Hindlimb muscle (tissue), 1 donor: ENCODE measurements around the gene SCNN1A. TPM values are rescaled to one million over a fixed set of nuclear protein-coding genes. Genes with fewer than 3 reads are reported as not detected.
"Not testable (repeated sequence)": the region's sequence is repeated elsewhere in the genome, so short reads cannot be mapped to it uniquely, and the experiment has no call there.

Experiments
- DNase-seq: peaks from one replicate; pipeline ENCODE4 v3.0.0-alpha.2; 2013
- polyA plus RNA-seq: library from polyadenylated mRNA; unstranded; fragments of 120-200 nt; gene quantifications from one replicate; pipeline ENCODE4 v1.2.1, GENCODE V29; 2013; ENCODE audit not compliant: insufficient read length

Gene SCNN1A
- polyA plus RNA-seq, 1 donor: 0.49 TPM

DNA sequence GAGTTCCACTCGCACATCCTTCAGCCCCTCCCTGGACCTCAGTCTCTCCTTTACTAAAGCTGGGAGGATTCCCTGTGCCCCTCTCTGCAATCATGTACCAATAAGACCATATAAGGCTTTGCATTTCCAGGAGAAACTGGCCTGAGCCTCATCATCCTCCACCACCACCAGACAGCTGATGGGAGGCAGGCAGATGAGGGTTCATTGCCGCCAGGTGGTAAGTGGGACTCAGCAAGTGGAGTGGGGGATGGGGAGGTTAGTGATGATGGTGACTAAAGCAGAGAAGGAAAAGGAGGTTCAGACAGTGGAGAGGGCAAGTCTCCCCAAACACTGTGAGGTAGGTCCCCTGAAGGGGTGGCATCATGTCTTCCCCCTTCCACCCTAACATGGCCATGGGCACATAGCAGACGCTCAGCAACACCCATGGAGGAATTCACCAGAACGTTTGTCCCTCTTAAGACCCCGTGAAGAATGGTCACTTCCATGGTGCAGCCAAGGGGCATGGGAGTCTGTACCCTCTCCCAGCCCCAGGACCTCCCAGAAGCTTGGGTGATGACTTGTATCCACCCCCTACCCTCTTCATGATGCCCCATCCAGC, 29.0 kb downstream of the SCNN1A start:
- no peak for DNase-seq

DNA sequence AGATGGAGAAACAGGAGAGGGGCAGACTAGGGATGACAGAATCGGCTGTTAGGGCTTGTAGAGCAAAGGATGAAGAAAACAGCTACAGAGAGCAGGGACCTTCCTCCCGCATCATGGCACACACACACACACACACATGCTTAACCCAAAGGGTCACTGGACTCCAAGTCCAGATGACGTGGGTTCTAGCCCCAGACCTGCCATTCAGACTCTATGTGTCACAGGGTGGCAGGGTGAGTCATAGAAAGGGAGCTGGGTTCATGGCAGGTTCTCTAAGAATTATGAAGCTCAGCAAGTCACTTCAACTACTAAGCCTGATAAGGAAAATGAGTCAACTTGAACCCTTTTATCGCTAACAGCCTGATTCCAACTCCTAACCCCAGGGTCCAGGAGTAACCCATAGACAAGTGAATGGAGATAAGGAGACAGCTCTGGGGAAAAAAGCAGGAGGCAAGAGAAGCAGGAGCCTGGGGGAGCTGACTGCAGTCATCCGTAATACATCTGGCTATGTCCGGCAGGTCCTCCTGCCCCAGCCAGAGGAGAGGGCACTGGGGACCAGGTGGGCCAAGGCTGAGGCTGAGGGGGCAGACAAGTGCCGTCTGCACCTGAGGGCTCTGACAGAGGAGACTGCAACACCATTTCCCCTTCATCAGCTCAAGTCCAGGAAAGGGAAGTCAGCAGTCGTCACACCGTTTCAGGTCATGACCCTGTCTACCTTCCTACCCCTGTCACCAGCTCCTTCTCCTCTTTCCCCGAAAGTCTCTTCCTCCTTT, 29.9 kb downstream of the SCNN1A start:
- DNase-seq: no peak

DNA sequence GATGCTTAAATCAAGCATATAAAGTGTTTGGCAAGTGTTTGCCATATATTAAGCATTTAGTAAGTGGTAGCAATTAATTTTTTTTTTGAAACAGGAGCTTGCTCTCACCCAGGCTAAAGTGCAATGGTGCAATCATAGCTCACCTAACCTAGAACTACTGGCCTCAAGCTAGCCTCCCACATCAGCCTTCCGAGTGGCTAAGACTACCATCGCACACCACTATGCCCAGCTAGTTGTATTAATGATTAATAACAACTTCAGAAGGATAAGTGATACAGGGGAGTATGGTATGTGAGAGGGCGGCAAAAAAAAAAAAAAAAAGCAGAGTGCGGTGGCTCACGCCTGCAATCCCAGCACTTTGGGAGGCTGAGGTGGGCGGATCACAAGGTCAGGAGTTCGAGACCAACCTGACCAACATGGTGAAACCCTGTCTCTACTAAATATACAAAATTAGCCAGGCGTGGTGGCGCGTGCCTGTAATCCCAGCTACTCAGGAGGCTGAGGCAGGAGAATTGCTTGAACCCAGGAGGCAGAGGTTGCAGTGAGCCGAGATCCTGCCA, 31.2 kb downstream of the SCNN1A start:
- not testable (repeated sequence) for DNase-seq

DNA sequence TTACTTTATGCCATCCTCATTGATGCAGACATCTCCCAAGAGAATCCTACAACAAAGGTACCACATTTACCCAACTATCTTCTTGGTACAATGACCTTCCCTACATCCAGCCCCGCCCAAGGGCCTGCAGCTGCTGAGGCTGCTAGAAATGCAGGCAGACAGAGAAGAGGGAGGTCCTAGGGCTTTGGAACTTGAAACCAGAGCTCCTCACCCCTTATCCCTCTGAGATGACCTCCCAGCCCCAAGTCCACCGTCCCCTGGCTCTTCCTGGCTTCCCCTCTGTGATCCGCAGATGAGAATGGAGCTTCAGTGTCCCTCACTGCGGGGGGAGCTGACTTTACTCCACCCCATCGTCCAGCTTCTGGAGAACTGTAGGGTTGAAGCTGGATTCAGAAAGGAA, 31.8 kb downstream of the SCNN1A start:
- no peak for DNase-seq

DNA sequence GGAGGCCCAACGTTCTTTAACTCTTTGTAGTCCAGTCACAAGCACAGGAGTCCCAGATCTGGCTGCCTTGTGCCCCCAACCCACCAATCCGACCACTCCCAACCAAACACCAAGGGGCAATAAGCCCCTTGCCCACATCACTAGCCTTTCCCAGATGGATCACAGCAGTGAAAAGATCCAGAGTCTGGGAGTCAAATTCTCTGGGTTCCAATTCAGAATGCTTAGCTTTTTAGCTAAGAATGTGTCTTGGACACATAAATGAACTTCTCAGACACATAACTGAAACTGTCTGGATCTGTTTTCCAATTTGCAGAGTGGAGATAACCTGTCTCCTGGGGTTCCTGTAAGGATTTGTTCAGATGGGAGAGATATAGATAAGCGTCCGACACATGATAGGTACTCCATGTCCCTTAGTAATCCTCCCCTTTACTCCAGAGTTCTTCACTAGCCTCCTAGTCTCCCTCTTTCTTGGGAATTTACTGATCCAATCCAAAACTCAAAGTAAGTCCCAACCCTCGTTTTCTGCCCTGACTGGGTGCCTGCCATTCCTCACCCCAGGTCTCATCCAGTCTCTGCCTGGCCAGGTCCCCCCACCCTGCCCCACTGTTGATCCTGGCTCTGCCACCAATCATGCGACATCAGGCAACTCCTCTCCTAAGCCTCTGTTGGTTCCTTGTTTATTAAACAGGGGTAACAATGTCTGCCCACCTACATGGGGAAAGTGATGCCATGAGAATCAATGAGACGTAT, 33.0 kb downstream of the SCNN1A start:
- no peak for DNase-seq

DNA sequence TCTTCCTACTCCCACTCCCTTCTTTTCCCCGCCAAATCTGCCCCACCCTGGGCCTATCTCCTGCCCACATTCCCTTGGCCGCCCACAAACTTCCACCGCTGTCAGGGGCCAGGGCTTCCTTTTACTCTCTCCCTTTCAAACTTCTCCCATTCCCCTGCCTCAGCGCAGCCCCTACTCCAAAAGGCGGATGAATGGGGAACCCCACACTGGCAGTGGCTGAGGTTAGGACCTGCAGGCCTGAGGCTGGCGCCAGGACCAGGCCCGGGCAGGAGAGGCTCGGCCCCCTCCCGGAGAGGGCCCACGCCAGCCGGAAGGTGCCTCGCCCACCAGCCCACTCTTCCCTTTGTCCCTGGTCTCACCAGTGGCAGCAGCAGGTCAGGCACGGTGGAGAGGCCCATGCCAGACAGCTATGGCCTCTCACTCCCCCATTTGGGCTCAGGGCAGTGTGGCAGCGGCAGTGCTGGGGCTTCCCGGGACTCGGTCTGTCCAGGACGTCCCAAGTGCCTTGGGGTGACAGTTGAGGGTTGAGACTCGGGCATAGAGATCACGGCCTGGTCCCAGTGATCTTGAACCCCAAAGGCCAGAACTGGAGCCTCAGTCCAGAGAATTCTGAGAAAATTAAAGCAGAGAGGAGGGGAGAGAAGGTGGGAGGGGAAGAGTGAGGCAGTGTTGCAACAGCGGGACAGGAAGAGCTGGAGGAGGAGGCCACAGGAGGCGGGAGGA, 33.8 kb downstream of the SCNN1A start, which contains the start of gene TNFRSF1A:
Gene TNFRSF1A (minus strand): TSS at position 660 of the 723 bp plus-strand sequence. CDS start 262 bp downstream, at position 398.
- DNase-seq: peak; percentile 85

DNA sequence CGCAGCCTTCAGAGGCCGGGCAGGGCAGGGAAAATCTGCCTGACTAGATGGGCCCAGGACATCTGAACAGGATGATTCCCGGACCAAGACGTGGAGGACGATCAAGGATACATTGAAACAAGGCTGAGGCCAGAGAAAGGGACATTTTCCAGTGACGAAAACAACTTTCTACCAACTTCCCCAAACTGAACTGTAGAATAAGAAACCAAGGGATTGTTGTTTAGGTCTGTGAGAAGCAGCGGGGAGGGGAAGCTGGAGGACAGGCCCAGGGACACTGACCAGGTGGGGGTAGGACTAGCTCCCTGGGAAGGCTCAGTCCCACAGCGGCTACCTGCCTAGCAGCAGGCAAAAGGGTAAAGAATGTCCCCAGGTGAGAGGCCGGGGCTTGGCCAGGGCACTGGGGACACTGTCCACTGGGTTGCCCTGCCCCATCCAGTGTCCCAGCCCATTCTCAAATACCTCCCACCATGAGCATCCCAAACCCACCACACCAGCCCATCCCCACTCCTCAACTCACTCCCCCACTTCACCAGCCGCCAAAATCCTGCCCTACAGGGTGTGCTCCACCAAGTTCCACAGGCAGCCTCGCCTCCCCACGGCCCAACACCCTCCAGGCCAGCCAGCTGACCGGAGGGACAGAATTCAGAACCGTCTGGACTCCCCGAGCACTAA, 34.5 kb downstream of the SCNN1A start:
- DNase-seq: no peak

DNA sequence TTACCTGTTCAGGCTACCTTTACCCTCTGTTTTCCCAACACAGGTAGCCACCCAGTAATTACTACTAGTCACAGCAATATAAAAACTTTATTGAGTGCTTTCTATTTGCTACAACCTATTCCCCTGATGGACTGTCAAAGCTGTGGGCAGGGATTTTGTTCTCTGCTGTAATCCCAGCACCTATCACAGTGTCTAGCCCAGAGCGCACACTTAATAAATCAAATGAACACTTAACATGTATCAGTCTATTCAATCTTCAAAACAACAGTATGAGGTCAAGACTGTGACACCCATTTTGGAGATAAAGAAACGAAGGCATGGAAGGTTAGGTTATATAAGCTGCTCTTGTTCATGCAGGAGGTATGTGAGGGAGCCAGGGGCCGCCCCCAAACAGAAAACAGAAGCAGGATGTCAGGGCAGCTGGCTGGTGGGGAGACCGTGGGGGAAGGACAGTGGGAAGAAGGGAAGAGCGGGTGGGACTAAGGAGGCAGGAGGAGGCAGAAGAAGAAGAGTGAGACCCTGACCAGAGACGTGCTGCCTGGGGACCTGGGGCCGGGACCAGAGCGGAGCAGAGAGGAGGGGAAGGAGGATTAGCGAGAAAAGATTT, 35.2 kb downstream of the SCNN1A start:
- no peak for DNase-seq

DNA sequence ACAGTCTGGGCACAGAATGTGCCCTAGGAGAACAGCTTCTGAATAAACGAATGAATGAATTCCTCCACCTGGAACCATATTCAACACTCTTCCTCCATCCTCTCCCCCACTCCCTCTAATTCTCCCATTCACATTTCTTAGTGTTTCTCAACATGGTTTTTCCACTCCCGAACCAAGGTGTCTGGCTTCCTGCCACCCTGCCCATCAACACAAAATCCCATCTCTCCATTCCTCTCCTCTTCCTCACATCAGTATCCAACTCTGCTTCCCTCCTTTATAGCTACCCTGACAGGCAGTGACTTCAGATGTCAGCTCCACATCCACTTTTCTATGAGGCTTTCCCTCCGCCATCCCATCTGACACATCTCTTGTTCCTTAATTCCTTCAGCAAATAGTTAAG, 36.4 kb downstream of the SCNN1A start:
- DNase-seq: no peak

DNA sequence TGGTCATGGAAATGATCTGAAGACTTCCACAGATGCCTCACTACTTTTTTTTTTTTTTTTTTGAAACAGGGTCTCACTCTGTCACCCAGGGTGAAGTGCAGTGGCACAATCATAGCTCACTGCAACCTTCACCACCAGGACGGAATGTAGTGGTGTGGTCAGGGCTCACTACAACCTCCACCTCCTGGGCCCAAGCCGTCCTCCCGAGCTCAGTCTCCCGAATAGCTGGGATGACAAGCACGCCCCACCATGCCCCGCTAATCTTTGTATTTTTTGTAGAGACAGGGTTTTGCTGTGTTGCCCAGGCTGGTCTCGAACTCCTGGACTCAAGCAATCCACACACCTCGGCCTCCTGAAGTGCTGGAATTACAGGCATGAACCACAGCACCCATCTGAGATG, 36.8 kb downstream of the SCNN1A start:
- DNase-seq: not testable (repeated sequence)

DNA sequence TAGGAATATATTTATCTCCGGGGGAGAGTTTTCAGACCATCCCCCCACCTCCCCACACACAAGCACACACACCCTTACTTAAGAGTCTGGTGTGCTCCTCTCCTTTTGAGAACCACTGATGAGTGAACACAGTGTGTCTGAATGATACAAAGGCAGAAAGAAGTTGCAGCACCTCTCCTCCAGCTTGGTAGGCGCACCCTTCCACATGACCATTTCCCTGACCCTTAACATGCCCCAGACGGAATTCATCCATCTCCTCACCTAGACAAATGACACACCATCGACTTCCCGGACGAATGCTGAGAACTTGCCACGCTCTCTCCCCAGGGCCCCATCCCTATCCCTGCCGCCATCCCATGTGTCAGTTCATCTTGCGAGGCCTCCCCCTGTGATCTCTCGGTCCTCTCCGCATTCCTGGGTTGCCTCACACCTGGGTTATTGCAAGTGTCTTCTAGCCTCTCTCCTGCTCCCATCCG, 37.4 kb downstream of the SCNN1A start:
- DNase-seq: no peak

DNA sequence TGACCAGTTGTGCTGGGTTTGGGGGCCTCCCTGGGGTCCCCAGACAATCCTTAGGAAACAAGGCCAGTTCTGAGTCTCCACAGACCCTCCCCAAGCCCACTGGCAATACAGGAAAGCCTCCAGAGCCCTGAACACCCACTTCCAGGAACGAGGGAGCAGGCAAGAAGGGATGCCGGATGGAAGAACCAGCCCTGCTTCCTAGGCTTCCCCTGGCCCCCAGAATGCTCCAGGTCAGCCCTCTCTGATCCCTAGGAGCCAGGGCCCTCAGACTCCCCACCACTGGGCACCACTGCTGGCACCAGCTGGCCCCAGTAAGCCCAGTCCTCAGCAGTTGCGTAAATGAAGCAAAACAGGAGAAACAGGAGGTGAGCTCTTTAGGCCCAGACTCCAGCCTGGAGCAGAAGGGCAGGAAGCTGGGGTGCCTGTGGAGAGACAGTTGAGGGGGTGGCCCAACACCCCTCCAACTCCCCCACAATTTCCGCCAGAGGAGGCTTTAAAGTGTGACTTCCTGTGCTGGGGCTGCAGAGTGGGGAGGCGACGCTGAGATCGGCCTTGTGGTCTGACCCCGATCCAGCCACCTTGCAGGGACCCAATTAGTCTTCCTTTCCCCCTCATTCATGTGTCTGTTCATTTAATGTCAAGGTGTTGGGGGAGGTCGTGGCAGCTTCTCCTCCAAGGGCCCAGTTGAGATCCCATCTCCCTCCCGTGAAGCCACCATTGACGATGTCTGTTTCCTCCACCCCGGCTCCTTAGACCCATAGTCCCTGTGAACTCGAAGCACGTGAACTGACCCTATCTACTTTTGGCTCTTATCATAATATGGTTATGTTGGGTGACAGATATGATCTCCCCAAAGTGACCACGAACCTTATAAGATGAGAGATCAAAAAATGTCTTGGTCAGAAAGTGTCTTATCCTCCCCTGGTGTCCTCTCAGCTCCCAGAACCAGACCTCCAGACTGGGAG, 38.2 kb downstream of the SCNN1A start:
- DNase-seq: no peak

DNA sequence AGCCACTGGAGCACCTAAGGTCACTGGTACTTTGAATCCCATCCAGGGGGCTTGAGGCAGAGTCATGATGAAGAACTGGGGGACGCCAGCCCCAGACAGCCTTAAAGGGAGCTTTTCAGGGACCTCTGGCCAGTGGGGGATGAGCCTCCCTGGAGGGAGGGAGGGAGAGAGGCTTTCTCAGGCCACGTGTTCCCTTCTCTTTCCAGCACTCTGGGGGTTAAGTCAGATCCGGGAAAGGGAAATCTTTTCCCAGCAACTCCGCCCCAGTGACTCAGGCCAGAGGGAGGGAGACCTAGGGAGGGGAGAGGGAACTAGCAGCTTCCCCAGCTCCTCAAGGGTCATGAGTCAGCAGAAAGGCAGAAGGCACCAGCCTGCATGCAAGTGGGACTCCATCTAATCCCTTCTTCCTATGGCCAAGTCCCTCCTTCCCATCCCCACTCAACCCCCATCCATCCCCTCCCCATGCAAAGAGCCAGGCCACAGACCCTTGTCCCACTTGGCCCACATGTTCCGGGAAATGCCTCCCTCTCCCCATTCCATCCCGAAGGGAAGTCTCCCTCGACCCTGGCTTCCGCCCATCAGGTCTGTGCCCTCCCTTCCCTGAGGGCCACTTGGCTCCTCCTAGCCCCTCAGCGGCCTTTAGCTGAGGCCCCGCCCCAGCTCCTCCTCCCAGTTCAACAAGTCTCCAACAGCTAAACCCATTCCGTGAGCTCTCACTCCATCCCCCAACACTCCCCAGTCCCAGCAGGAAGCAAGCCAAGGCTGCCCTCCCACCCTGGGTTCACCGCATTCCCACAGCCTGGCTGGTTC, 39.1 kb downstream of the SCNN1A start:
- peak; percentile 92 for DNase-seq

DNA sequence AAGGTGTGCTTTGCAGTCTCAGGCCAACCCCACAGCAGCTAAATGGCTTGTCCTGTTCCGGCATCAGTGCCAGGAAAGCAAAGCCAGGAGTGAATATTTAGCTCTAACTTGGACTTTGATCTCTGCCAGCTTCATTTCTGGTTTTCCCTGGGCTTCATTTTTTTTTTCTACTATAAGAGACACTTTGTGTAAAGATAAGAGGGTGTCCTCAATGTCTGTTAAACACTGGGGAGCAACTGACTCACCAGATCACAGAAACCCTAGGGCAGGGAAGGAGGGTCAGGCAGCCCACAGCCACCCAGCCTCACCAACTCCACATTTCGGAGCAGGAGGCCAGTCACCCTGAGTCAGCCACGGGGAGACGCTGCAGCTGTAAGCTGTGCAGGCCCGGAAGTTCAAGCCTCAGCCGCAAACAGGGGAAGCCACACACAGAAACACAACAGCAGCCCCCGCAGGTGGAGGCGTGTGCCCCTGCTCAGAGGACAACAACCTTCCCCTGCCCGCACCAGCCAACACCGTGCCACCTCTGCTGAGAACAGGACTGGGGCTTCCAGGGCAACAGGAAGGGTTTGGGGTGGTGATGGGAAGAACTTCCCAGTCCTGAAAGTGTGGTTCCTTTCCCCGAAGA, 39.8 kb downstream of the SCNN1A start:
- no peak for DNase-seq

DNA sequence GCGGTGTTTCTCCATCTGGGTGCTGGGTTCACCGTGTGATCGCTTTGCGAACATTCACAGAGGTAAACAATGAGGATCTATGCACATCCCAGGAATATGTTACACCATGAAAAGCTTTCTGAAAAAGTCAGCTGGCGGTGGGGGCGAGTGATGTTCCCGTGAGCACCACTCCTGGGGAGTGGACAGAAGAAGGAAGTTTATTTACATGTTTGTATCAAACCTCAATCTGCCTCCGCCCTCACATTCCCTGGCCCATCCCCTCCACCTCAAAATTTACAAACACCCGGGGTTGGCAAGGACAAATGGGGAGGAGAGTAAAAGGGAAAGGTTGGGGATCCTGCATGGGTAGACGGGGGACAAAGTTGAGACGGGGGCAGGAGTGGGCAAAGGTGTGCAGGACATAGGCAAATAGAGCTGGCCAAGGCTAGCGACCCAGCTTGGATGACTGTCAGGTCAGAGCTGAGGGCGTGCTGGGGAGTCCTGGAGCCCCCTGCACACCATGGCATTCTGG, 40.4 kb downstream of the SCNN1A start:
- no peak for DNase-seq

DNA sequence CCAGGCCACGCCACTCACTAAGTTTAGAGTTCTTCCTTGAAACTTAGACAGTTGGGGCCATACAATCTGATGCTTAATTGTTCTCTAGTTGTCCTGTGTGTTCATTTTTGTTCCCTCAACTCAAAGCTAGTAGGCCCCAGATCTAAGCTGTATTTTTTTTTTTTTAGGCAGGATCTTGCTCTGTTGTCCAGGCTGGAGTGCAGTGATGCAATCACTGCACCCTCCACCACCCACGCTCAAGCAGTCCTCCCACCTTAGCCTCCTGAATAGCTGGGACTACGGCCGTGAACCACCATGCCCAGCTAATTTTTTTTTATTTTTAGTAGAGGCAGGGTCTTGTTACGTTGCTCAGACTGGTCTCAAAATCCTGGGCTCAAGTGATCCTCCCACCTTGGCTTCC, 41.0 kb downstream of the SCNN1A start:
- no peak for DNase-seq

DNA sequence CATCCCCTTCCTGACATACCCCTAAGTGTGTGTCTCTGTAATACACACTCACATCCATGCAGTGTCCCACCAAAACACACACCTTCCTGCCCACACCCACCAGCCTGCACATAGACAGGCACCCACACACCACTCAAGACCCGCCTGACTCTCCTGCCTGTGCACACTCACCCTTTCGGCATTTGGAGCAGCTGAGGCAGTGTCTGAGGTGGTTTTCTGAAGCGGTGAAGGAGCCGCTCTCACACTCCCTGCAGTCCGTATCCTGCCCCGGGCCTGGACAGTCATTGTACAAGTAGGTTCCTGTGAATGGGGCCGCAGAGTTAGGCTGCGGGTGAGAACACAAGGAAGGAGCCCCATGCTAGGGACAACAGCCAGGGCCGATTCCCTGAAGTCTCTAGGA, 41.8 kb downstream of the SCNN1A start:
- DNase-seq: no peak

DNA sequence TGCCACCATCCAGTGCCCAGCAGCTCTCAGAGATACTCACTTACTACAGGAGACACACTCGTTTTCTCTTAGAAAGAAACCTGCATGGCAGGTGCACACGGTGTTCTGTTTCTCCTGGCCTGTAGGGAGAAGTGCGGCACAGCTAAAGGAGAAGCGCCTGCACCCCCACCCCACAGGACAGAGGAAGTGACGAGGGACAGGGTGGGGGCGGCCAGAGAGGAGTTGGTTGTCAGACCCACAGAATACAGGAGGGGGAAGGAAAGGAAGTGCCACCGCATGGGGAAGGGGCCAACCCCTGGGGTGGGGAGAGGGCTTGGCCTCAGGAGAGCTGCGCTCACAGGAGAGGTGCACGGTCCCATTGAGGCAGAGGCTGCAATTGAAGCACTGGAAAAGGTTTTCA, 42.3 kb downstream of the SCNN1A start:
- no peak for DNase-seq

DNA sequence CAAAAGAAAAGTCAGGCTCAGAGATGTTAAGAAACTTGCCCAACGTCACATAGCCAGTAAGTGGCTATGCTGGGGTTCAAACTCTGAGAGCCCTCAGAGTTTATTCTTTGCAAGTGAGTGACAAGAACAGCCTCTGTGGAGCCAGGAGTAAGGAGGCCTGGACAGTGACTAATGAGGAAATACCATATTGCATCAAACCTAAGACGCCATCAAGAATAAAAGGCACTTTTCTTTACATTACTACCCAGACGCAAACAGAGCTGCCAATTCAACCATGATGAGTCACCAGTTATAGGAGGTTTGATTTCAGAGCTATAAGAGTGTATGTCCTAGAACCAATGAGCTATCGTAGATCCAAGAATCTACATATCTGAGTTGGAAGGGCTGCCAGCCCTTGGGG, 42.9 kb downstream of the SCNN1A start:
- DNase-seq: no peak
